Ovary (tissue), 9 donors: ENCODE results near the gene EPHA1. TPM values are rescaled to one million over a fixed set of nuclear protein-coding genes. Genes with fewer than 3 reads are reported as not detected.

Experiments
- DNase-seq, 5 donors: peaks; one replicate each; pipeline ENCODE4 v3.0.0-alpha.2; 2019 to 2020
- H3K27ac ChIP-seq, 2 donors: fragments of 200-600 bp; one replicate each; pipeline versions ENCODE4 v1.5.1 to v1.8.0; 2019 to 2022
- H3K27me3 ChIP-seq: fragments of 200-600 bp; one replicate; pipeline ENCODE4 v1.8.0; 2022
- H3K36me3 ChIP-seq: fragments of 200-600 bp; sonication (generic); one replicate; pipeline ENCODE4 v1.5.1; 2019
- H3K4me1 ChIP-seq: one replicate; pipeline ENCODE4 v1.8.1; 2013; ENCODE audit warnings: mild to moderate bottlenecking, moderate library complexity; ENCODE audit not compliant: insufficient read depth
- H3K4me3 ChIP-seq: fragments of 200-600 bp; sonication (generic); one replicate; pipeline ENCODE4 v1.5.1; 2017
- H3K9me3 ChIP-seq, 2 donors: fragments of 200-600 bp in 1 of 2; sonication (generic) in 1 of 2; one replicate each; pipeline versions ENCODE4 v1.5.1 to v1.8.1; 2013 to 2019; ENCODE audit warnings: mild to moderate bottlenecking in 1 of 2, moderate library complexity in 1 of 2
- EP300 ChIP-seq: sonication (generic); formaldehyde crosslinking; IDR thresholded peaks from one replicate; pipeline ENCODE4 v1.6.1; 2017; ENCODE audit warnings: antibody characterized with exemption
- POLR2A ChIP-seq: fragments of 450-650 bp; IDR thresholded peaks from one replicate; pipeline ENCODE4 v1.6.1; 2017; ENCODE audit warnings: antibody characterized with exemption, mild to moderate bottlenecking, moderate library complexity
- WGBS, 3 donors: extraction: QIAGEN DNeasy Blood & Tissue Kit in 1 of 3; methylation state at CpG; one replicate each; pipeline versions ENCODE4 v1.1.5 to v1.1.7; 2013 to 2017; 5-methylcytosine and 5-hydroxymethylcytosine counted together
- intact Hi-C, 4 donors: fragments of 100-400 bp; cut with DNase I; formaldehyde crosslinking; loops; one replicate each; pipeline versions ENCODE4 v1.11.0 to v1.15.1; 2022 to 2023
- polyA plus RNA-seq, 2 donors: library from polyadenylated mRNA; stranded (reverse); fragments of 200-250 nt in 1 of 2; fragments of 350-450 nt in 1 of 2; fragmentation: Illumina TruSeq in 1 of 2; extraction: RNeasy Lipid Tissue Mini Kit (QIAGEN cat#74804) in 1 of 2; gene quantifications; one replicate each; pipeline ENCODE4 v1.2.3, GENCODE V29; 2013 to 2014
- total RNA-seq, 7 donors: library from RNA; depleted of rRNA in 2 of 7; stranded (reverse); fragments of >200 nt in 2 of 7; fragmentation: NEBNext Ultra II Directional in 3 of 7; extraction: Animal tissue kit (Norgen Biotek cat#: 25700) in 3 of 7; gene quantifications; one replicate each; pipeline versions ENCODE4 v1.1.0 to v1.2.4, GENCODE V29; 2016 to 2023
- TF ChIP-seq, protein P1 (sequence below), 3 donors: fragments of 450-650 bp in 2 of 3; fragments of 200-600 bp in 1 of 3; IDR thresholded peaks; one replicate each; pipeline versions ENCODE4 v1.5.1 to v1.8.0; 2016 to 2022; ENCODE audit warnings: antibody characterized with exemption in 3 of 3, mild to moderate bottlenecking in 1 of 3
- donor health status: DM: no; HTN: no; CAD: no; lungs with moderate emphysema.
- donor health status: DM: no; HTN: no; CAD: no.
- donor health status: Bipolar disorder and iron deficiency.
- donor health status: DM: yes; HTN: yes; CAD: no.
- donor health status: DM: no; HTN: no; CAD: no.
- donor health status: DM: yes; HTN: yes; CAD: no.

The EPHA1 gene
- total and polyA plus RNA-seq, 9 donors, result 0.21 to 21.3 (median 1.7) TPM; not detected in 1

DNA sequence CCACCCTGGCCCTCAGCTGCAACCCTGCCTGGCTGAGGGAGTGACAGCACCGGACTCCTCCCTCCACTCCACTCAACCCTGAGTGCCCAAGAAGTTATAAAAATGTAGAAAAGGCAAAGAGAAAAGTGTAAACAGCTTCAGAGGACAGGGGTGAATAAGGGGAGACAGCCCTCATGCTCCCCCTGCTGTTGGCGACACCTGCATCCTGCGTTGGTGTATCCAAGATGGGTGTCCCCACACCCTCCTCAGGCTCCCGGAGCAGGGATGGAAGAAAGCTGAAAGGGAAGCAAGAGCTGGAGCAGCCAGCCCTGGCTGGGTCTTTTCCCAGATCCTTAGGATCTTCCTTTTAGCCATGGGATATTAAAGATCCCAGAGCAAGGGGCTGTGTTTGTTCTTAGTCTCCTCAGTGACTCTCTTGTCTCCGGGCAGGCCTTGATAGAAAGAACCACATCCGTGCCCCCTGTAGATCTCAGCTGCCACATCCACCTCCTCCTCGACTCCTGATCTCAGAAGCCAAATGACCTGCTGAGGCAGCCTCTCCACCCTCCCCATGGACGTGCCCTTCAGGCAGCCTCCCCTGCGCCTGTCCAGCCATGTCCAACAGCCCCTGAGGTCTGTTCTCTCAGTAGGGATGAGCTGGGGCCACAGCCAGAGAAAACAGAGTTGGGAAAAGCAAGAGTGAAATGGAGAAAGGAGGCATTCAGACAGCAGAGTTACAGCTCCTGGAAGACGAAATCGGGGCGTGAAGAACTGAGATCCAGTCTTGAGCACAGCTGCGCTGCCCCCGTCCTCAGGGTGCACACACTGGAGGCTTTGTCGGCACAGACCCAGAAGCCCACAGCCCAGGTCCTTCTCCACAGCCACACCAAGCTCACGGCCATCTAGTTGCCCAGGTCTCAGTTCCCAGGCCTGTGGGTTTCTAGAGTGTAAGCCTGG is 52.9 kb downstream of the EPHA1 start:
- Histone ChIP-seq H3K36me3 (no peaks in the 10 kb centered on the region), H3K4me3 (no peak overlapping the region), H3K27me3 (no peaks in the 10 kb centered on the region), H3K4me1 (no peaks in the 10 kb centered on the region), H3K27ac (no peak overlapping the region), H3K9me3 (no peaks in the 10 kb centered on the region)
- intact Hi-C loops, result no loop called here
- WGBS, 3 donors, result 90 to 91% (median 91%) methylated on average over 16 of the region's 16 CpGs
- no peak for DNase-seq
- TF ChIP-seq, protein P1, sequence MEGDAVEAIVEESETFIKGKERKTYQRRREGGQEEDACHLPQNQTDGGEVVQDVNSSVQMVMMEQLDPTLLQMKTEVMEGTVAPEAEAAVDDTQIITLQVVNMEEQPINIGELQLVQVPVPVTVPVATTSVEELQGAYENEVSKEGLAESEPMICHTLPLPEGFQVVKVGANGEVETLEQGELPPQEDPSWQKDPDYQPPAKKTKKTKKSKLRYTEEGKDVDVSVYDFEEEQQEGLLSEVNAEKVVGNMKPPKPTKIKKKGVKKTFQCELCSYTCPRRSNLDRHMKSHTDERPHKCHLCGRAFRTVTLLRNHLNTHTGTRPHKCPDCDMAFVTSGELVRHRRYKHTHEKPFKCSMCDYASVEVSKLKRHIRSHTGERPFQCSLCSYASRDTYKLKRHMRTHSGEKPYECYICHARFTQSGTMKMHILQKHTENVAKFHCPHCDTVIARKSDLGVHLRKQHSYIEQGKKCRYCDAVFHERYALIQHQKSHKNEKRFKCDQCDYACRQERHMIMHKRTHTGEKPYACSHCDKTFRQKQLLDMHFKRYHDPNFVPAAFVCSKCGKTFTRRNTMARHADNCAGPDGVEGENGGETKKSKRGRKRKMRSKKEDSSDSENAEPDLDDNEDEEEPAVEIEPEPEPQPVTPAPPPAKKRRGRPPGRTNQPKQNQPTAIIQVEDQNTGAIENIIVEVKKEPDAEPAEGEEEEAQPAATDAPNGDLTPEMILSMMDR (IDR thresholded peaks at IDR 0.05), result no peak
- TF ChIP-seq EP300, result no peak
- TF ChIP-seq POLR2A, result no peak

DNA sequence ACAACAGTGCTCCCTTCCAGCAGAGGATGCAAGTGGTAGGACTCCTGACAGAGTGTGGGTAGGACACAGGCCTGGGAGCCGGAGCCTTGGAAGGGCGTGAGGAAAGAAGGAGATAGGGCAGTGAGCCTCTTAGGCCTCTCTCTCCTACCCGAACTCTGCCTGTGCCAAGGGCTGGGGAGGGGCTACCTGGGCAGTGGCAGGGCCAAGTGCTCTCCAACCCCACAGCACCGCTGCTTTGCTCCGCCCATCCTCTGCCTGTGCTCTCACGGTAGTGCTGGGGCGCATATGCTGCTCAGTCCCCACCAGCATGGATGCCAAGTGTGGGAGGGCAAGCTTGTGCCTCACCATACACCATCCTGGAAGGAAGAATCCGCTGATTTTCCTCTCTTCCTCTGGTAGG is 53.7 kb downstream of the EPHA1 start:
- Histone ChIP-seq H3K27me3 (no peaks in the 10 kb centered on the region), H3K27ac (no peak overlapping the region), H3K9me3 (no peaks in the 10 kb centered on the region), H3K4me3 (no peak overlapping the region), H3K36me3 (no peaks in the 10 kb centered on the region), H3K4me1 (no peaks in the 10 kb centered on the region)
- TF ChIP-seq, protein P1 (IDR thresholded peaks at IDR 0.05), result no peak
- TF ChIP-seq POLR2A, result no peak
- TF ChIP-seq EP300, result no peak
- WGBS, 3 donors, result 83 to 91% (median 85%) methylated on average over 8 of the region's 8 CpGs
- DNase-seq, result no peak
- intact Hi-C loops, result no loop called here

DNA sequence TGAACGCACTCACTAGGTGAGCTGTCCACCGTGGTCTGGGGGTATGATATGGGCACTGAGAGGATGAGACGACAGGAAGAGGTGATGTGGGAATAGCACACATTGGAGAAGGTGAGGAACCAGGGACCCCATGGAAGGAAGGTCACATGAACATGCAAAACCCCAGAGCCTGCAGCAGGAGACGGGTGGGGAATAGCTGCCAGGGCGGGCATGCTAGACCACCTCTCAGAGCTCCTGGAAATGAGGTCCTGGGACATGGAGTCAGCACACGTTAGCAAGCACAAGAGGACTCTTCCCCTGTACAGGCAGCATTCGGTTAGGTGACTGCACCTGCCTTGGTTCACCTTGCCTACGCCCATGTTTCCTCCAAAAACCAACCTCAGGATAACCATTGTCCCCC is 54.3 kb downstream of the EPHA1 start:
- intact Hi-C loops, result no loop called here
- Histone ChIP-seq H3K4me3 (no peak overlapping the region), H3K27ac (no peak overlapping the region), H3K36me3 (no peaks in the 10 kb centered on the region), H3K9me3 (no peaks in the 10 kb centered on the region), H3K27me3 (no peaks in the 10 kb centered on the region), H3K4me1 (no peaks in the 10 kb centered on the region)
- no peak for TF ChIP-seq POLR2A
- TF ChIP-seq, protein P1 (IDR thresholded peaks at IDR 0.05), result no peak
- TF ChIP-seq EP300, result no peak
- WGBS, 3 donors, result 86 to 92% (median 89%) methylated on average over 8 of the region's 8 CpGs
- no peak for DNase-seq

DNA sequence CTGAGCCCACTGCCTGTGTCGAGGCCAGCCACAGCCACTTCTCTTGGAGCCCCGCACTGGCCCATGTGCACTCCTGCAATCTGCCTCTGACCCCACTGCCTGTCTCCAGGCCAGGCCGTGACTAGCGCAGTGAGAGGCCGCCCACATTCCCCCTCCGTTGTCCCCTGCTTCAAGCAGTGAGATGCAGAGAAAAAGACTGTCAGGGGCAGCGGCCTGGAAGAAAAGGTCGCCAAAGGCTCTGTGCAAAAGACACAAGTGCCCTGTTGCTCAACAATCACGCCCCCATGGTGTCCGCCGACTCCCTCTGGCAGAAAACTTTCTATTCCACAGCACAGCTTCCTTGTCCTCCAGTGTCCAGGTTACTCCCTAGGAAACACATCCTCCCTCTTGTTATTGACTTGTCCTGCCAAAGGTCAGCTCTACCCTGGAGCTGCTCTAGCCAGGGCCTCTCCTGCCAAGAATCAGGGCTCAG is 56.1 kb downstream of the EPHA1 start:
- no peak for DNase-seq
- 74 to 77% (median 76%) methylated on average over 11 of the region's 11 CpGs for WGBS, 3 donors
- H3K4me1 ChIP-seq, result no peaks in the 10 kb centered on the region
- TF ChIP-seq EP300 (no peak), POLR2A (no peak)
- TF ChIP-seq, protein P1 (IDR thresholded peaks at IDR 0.05), result no peak
- no peaks in the 10 kb centered on the region for H3K27me3 ChIP-seq
- no peak overlapping the region for H3K27ac ChIP-seq
- no peaks in the 10 kb centered on the region for H3K36me3 ChIP-seq
- no peaks in the 10 kb centered on the region for H3K9me3 ChIP-seq
- no peak overlapping the region for H3K4me3 ChIP-seq
- intact Hi-C loops, result no loop called here
